ENCODE results near the gene IFIT2.
"Not testable (repeated sequence)": the region's sequence is repeated elsewhere in the genome, so short reads cannot be mapped to it uniquely, and the experiment has no call there.

GRCh38 chr10:89325856-89326255, 24.0 kb downstream of the IFIT2 start:
- TF ChIP-seq CTCF (IDR thresholded peaks at IDR 0.05); TCF7L2 (IDR thresholded peaks at IDR 0.05; ENCODE audit: low read depth, low read length); SIN3A (IDR thresholded peaks at IDR 0.05; ENCODE audit: borderline replicate concordance, insufficient read depth, low read depth, low read length): not testable (repeated sequence)
